SW480 (cell line): ENCODE results near the gene ANO10.
"Not testable (repeated sequence)": the region's sequence is repeated elsewhere in the genome, so short reads cannot be mapped to it uniquely, and the experiment has no call there.

Experiments used
- DNase-seq: peaks from one replicate; pipeline ENCODE4 v3.0.0-alpha.2; 2016; ENCODE audit warnings: low spot score

ANO10 gene

GRCh38 chr3:43372007-43372740 lies 249.6 kb downstream of the ANO10 start:
- no peak for DNase-seq

- no peak for DNase-seq
Measured at GRCh38 chr3:43371494-43371893, 250.3 kb downstream of the ANO10 start.

GRCh38 chr3:43370293-43370980 lies 251.4 kb downstream of the ANO10 start:
- DNase-seq = no peak

- DNase-seq = no peak
Measured at GRCh38 chr3:43369404-43370292, 252.2 kb downstream of the ANO10 start.

DNA sequence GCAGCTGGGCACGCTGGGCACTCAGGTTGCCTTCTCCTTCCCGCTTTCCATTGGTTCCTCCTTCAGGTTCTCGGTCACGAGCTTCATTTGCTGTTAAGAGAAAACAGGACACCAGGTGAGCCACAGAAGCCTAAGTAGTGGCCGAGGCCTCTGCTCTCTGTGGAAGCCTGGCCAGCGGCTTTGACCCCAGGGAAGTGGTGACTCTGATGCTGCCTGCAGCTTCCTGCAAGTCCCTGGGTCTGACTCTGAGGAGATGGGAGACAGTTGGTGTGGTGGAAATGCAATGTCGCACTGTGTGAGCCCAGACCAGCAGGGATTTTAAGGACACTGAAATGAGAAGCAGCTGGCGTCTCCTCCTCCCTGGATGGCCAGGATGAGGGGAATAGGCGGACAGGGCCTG lies 254.9 kb downstream of the ANO10 start:
- no peak for DNase-seq

DNA sequence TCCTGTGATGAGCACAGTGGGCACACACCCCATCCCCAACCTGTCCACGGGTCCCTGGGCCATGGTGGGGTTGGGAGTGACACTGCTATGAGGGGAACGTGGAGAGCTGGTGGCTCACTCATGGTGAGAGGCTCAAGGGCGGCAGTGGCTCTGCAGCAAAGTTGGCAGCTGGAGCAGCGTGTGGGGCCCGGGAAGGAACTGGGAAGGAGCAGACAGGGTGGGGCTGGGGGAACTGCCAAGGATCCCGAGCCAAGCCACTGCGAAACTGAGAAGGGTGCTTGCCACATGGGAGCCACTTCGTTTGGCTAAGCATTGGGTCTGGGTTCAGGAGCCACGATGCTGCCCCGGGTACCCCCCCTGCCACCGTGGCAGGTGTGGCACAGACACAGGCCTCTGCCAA lies 255.3 kb downstream of the ANO10 start:
- no peak for DNase-seq

DNA sequence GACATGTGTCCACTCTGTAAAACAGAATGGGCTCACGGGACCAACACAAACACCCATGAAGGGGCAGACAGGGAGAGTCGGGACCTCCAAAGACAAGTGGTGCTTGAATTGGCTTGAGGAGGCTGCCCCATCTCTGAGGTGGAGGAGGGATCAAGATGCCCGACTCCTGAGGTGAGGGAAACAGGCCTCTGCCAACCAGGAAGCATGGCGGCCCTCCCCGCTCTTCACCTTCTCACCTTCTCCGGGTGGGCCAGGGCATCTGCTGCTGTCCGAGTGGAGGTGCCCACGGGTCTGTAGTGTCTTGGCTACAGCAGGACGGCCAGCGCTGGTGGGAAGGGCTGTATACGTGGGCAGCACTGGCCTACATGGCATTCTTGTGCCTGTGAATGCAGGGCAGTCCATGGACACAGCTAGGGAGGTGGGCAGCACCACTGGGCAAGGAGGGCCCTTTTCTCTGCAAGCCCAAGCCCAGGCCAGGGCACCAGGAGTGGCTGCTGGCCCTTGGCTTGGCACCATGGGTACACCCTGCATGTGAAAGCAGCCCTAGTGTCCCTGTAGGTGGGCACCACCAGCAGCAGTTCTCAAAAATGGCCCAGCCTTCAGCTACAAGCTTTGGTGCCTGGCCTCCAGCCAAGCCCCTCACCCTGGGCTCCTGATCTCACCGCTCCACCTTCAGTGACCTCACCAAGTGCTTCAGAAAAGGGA lies 256.1 kb downstream of the ANO10 start:
- no peak for DNase-seq

DNA sequence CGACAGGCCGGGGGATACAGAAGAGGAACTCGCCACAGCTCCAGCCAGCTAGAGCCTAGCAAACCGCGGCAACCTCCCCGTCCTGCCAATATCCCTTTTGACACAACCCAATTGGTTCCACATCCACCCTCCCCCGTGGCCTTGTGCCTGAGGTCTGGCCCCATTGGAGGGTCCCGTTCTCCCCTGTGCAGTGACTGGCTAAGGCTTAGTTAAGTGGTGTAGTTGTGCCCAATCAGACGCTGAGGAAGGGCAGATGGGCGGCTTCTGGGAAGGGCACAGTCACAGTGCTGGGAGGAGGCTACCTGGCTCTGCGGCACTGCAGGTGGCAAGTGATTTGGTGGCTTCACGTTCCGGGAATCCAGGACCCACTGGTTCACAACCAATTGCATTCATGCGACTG lies 256.9 kb downstream of the ANO10 start:
- DNase-seq = no peak

- no peak for DNase-seq
Measured at GRCh38 chr3:43364494-43364893, 257.3 kb downstream of the ANO10 start.

DNA sequence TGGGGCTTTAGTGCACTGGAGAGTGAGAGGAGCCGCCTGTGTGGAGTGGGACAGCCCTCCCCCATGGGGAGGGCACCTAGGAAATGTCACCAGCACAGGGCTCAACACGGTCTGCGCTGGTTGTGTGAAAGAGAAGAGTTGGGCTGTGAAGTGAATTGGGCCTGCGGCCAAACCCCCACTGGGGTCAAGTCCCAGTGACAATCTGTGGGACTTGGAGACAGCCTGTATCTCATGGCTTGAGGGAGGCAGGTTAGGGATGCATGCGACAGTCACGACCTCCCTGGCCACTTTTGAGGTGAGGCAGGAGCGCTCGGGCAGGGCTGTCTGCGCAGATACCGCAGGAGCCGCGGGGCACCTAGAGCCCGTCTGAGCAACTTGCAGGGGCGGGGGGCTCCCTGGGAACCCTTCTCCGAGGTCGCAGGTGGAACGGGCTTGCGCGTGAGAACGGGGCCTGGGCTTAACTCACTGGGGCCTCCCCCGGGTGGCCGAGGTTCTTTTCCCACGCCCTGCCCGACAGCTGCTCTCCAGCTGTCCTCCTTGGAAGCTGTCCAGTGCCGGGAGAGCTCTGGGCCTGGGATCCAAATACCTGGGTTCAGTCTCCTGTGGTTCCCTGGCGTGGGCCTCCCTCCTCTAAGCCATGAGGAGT lies 258.1 kb downstream of the ANO10 start:
- DNase-seq = no peak

GRCh38 chr3:43362961-43363360 lies 258.9 kb downstream of the ANO10 start:
- DNase-seq = no peak

DNA sequence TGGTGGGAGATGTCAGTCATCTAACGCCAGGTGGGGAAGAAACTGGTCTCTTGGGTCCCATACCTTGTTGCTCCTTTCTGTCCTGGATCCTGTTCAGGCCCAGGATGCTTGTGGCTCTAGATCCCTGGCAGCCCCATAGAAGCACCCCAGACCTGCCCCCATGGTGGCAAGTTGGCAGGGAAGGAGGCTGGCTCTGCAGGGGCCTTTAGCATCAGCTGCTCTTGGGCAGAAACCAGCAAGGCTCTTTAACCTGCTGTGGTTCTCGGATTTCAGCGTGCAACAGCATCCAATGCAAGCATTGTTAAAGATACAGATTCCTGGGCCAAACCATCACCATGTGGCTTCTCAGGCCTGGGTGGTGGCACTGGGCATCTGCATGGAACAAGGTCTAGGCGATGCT lies 259.6 kb downstream of the ANO10 start:
- no peak for DNase-seq

GRCh38 chr3:43361077-43361476 lies 260.7 kb downstream of the ANO10 start:
- DNase-seq = no peak

GRCh38 chr3:43356033-43356432 lies 265.8 kb downstream of the ANO10 start:
- not testable (repeated sequence) for DNase-seq

DNA sequence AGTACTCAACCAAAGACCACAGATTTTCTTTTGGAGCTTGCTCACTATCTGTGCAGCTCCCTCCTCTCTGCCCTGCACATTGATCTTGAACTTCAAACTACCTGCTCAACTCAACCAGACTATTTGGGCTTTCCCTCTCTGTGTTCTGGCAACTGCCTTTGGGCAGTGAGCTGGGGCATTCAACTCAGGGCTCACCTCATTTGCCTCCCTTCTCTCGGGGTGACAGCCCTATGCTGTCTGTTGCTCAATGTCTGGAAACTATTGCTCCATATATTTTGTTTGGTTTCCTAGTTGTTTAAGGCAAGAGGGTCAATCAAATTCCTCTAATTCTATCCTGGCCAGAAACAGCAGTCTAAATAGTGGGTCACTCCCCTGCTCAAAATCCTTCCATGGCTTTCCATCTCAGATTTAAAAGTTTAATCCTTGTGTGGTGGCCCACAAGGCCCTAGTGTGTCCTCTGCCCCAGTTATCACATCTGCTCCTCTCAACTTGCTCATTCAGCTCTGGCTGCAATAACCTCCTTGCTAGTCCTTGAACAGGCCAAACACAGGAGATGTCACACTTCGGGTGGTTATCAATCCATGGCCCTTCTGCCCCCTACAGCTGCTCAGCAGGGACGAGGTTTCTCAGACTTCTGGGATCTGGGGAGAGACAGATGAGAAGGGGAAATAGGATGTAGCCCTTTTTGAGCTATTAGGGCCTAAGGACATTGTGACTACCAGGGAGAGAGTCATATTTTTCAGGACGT lies 267.7 kb downstream of the ANO10 start:
- DNase-seq = no peak

DNA sequence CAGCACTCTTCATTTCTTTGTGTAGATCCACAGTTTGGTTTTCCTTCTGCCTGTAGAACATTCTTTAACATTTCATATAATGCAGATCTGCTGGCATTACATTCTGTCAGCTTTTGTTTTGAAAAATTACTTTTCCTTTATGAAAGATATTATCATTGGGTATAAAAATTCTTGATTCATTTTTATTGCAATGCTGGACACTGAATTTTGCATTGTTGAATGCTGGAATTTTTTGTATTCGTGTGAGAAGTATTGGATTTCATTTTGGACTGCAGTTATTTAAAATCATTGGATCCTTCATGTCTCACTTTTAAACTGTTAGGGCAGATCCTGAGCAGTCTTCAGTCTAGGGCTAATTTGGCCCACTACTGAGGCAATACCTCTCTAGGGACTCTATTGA lies 268.4 kb downstream of the ANO10 start:
- no peak for DNase-seq

- no peak for DNase-seq
Measured at GRCh38 chr3:43349716-43350115, 272.1 kb downstream of the ANO10 start.

GRCh38 chr3:43348852-43349574 lies 272.8 kb downstream of the ANO10 start:
- no peak for DNase-seq

DNA sequence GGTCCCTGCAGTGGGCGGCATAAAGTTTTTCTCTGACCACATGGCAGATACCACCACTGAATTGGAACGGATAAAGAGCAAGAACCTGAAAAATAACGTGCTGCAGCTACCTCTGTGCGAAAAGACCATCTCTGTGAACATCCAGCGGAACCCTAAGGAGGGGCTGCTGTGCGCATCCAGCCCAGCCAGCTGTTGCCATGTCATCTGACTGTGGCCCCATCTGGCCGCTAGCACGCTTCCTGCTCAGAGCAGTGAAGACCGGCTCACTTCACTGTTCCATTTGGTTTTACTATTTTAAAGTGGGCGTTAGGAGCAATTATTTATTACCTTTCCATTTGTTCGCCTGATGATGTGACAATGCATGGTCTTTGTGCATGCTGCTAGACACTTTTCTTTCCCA lies 273.5 kb downstream of the ANO10 start:
- DNase-seq = no peak

DNA sequence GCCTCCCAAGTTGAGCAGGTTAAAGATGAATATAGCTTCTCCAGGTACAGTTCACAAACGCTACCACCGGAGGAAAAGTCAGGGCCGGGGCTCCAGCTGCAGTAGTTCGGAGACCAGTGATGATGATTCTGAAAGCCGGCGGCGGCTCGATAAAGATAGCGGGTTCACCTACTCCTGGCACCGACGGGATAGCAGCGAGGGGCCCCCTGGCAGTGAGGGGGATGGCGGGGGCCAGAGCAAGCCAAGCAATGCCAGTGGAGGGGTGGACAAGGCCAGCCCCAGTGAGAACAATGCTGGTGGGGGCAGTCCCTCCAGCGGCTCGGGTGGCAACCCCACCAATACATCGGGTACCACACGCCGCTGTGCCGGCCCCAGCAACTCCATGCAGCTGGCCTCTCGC lies 274.0 kb downstream of the ANO10 start:
- DNase-seq = no peak
